GM21423 (cell line): Measurements from ENCODE around the gene BTBD6.

Experiments used
- ATAC-seq: cut with Tn5 transposase; IDR thresholded peaks from one replicate; pipeline ENCODE4 v1.9.1; 2021; ENCODE audit warnings: mild to moderate bottlenecking, moderate library complexity; ENCODE audit not compliant: unreplicated experiment

Gene BTBD6

GRCh38 chr14:105210266-105211025 is 37.9 kb upstream of the BTBD6 start:
- no peak for ATAC-seq

GRCh38 chr14:105211086-105211757 is 37.1 kb upstream of the BTBD6 start:
- ATAC-seq: no peak

- ATAC-seq: no peak
These were observed 36.6 kb upstream of the BTBD6 start for GRCh38 chr14:105211758-105212089.

- no peak for ATAC-seq
These were observed 35.6 kb upstream of the BTBD6 start for GRCh38 chr14:105212541-105213300.

- ATAC-seq: no peak
These were observed 35.0 kb upstream of the BTBD6 start for GRCh38 chr14:105213361-105213760.

GRCh38 chr14:105214324-105214915 is 33.9 kb upstream of the BTBD6 start:
- ATAC-seq: no peak

- no peak for ATAC-seq
These were observed 32.7 kb upstream of the BTBD6 start for GRCh38 chr14:105215602-105216001.

- ATAC-seq: no peak
These were observed 31.7 kb upstream of the BTBD6 start for GRCh38 chr14:105216490-105217247.

- no peak for ATAC-seq
These were observed 30.6 kb upstream of the BTBD6 start for GRCh38 chr14:105217774-105218173.

- no peak for ATAC-seq
These were observed 29.7 kb upstream of the BTBD6 start for GRCh38 chr14:105218611-105219010.

- no peak for ATAC-seq
These were observed 29.2 kb upstream of the BTBD6 start for GRCh38 chr14:105219043-105219612.

GRCh38 chr14:105219753-105220152 is 28.6 kb upstream of the BTBD6 start:
- ATAC-seq: no peak

GRCh38 chr14:105220699-105221597 is 27.4 kb upstream of the BTBD6 start:
- ATAC-seq: no peak

GRCh38 chr14:105221598-105222178 is 26.6 kb upstream of the BTBD6 start:
- no peak for ATAC-seq

- no peak for ATAC-seq
These were observed 25.1 kb upstream of the BTBD6 start for GRCh38 chr14:105223260-105223659.

GRCh38 chr14:105223770-105224544 is 24.4 kb upstream of the BTBD6 start:
- no peak for ATAC-seq

GRCh38 chr14:105224845-105225570 is 23.3 kb upstream of the BTBD6 start:
- ATAC-seq: no peak

- ATAC-seq: no peak
These were observed 22.1 kb upstream of the BTBD6 start for GRCh38 chr14:105226198-105226597.
